Pancreas (tissue), 10 donors: ENCODE measurements around the gene DCLK2. TPM values are rescaled to one million over a fixed set of nuclear protein-coding genes. Genes with fewer than 3 reads are reported as not detected.

ENCODE experiments used
- ATAC-seq, 4 donors: fragments of 200-7000 bp; cut with Tn5 transposase; one replicate each; pipeline versions ENCODE4 v1.8.0 to v1.9.1; 2020; ENCODE audit warnings: mild to moderate bottlenecking in 4 of 4, moderate library complexity in 4 of 4
- DNase-seq, 6 donors: peaks; one replicate each; pipeline ENCODE4 v3.0.0-alpha.2; 2020
- FAIRE-seq: peaks from 2 replicates; lab custom pipeline; 2012; peaks lifted over from hg19 to GRCh38; lab: Jason Lieb, UNC
- H3K27ac ChIP-seq, 4 donors: fragments of 200-600 bp; sonication (generic); 1 replicate in 3 of 4; 2 replicates in 1 of 4; pipeline versions ENCODE4 v1.5.0 to v1.8.0; 2020
- H3K27me3 ChIP-seq, 4 donors: fragments of 200-600 bp; one replicate each; pipeline ENCODE4 v1.8.0; 2021
- H3K36me3 ChIP-seq, 3 donors: fragments of 200-600 bp; sonication (generic) in 1 of 3; one replicate each; pipeline versions ENCODE4 v1.5.0 to v1.8.0; 2020 to 2021
- H3K4me1 ChIP-seq, 3 donors: fragments of 200-600 bp; one replicate each; pipeline ENCODE4 v1.8.0; 2021
- H3K4me3 ChIP-seq, 4 donors: fragments of 200-600 bp; sonication (generic) in 2 of 4; one replicate each; pipeline versions ENCODE4 v1.5.0 to v1.8.0; 2020 to 2021
- H3K9me3 ChIP-seq, 4 donors: fragments of 200-600 bp; one replicate each; pipeline ENCODE4 v1.8.0; 2021
- WGBS, 2 donors: extraction: QIAGEN DNeasy Blood & Tissue Kit; methylation state at CpG; one replicate each; pipeline ENCODE4 v1.1.7; 2013; 5-methylcytosine and 5-hydroxymethylcytosine counted together
- intact Hi-C, 3 donors: fragments of 100-400 bp; cut with DNase I; formaldehyde crosslinking; loops; one replicate each; pipeline versions ENCODE4 v1.11.1 to v1.14.2; 2022
- polyA plus RNA-seq, 2 donors: library from polyadenylated mRNA; stranded (reverse); fragments of 200-250 nt; gene quantifications; one replicate each; pipeline ENCODE4 v1.2.3, GENCODE V29; 2013
- total RNA-seq, 6 donors: library from RNA; stranded (reverse); fragmentation: NEBNext Ultra II Directional in 4 of 6; extraction: Animal tissue kit (Norgen Biotek cat#: 25700) in 4 of 6; gene quantifications; one replicate each; pipeline versions ENCODE4 v1.2.1 to v1.2.4, GENCODE V29; 2021 to 2023
- TF ChIP-seq, protein P1 (sequence below), 4 donors: fragments of 200-600 bp; sonication (generic) in 3 of 4; IDR thresholded peaks; one replicate each; pipeline versions ENCODE4 v1.5.0 to v1.8.0; 2021; ENCODE audit warnings: antibody characterized with exemption in 4 of 4
- donor health status: healthy with polysubstance abuse.
- donor health status: DM: no; HTN: no; CAD: no; lungs with moderate emphysema.
- donor health status: DM: no; HTN: no; CAD: no.
- donor health status: control.
- donor health status: control.
- donor health status: Bipolar disorder and iron deficiency.
- donor health status: DM: yes; HTN: yes; CAD: no.
- donor health status: DM: no; HTN: no; CAD: no.
- donor health status: DM: no; HTN: no; CAD: no.
- donor health status: DM: yes; HTN: yes; CAD: no.

DCLK2 gene
- total and polyA plus RNA-seq, 8 donors, result 1.2 to 3.7 (median 1.8) TPM

- Histone ChIP-seq H3K27ac (no peak overlapping the region), H3K4me1 (no peaks in the 10 kb centered on the region), H3K4me3 (no peak overlapping the region), H3K27me3 (no peaks in the 10 kb centered on the region), H3K9me3 (no peaks in the 10 kb centered on the region), H3K36me3 (no peaks in the 10 kb centered on the region)
- ATAC-seq (no peak), DNase-seq (no peak), FAIRE-seq (no peak)
- TF ChIP-seq, protein P1, sequence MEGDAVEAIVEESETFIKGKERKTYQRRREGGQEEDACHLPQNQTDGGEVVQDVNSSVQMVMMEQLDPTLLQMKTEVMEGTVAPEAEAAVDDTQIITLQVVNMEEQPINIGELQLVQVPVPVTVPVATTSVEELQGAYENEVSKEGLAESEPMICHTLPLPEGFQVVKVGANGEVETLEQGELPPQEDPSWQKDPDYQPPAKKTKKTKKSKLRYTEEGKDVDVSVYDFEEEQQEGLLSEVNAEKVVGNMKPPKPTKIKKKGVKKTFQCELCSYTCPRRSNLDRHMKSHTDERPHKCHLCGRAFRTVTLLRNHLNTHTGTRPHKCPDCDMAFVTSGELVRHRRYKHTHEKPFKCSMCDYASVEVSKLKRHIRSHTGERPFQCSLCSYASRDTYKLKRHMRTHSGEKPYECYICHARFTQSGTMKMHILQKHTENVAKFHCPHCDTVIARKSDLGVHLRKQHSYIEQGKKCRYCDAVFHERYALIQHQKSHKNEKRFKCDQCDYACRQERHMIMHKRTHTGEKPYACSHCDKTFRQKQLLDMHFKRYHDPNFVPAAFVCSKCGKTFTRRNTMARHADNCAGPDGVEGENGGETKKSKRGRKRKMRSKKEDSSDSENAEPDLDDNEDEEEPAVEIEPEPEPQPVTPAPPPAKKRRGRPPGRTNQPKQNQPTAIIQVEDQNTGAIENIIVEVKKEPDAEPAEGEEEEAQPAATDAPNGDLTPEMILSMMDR (IDR thresholded peaks at IDR 0.05), result no peak
- 75 to 84% methylated on average over 5 of the region's 5 CpGs for WGBS, 2 donors
- intact Hi-C loops, result no loop called here
These were observed 62.6 kb downstream of the DCLK2 start for GRCh38 chr4:150140774-150141400.

GRCh38 chr4:150141756-150142155 is 63.5 kb downstream of the DCLK2 start:
- WGBS, 2 donors, result 66 to 71% methylated on average over 2 of the region's 2 CpGs
- TF ChIP-seq, protein P1 (IDR thresholded peaks at IDR 0.05), result no peak
- Histone ChIP-seq H3K9me3 (no peaks in the 10 kb centered on the region), H3K27ac (no peak overlapping the region), H3K4me3 (no peak overlapping the region), H3K4me1 (no peaks in the 10 kb centered on the region), H3K36me3 (no peaks in the 10 kb centered on the region), H3K27me3 (no peaks in the 10 kb centered on the region)
- ATAC-seq, result no peak
- DNase-seq, result no peak
- intact Hi-C loops, result no loop called here
- no peak for FAIRE-seq

DNA sequence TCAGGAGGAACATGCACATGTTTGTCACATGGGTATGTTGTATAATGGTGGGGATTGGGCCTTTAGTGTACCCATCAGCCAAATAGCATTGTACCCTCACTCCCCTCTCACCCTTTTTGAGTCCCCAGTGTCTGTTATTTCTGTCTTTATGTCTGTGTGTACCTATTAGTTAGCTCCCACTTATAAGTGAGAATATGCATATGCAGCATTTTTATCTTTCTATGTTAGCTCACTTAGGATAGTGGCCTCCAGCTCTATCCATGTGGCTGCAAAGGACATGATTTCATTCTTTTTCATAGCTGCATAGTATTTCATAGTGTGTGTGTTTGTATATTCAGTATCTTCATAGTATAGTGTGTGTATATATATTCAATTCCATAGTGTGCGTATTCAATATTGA is 64.6 kb downstream of the DCLK2 start:
- WGBS, 2 donors, result 97% methylated on average over 1 of the region's 1 CpG

GRCh38 chr4:150145090-150145945 is 67.1 kb downstream of the DCLK2 start:
- no peaks in the 10 kb centered on the region for H3K27me3 ChIP-seq
- no peak overlapping the region for H3K4me3 ChIP-seq
- WGBS, 2 donors, result 85 to 96% methylated on average over 1 of the region's 1 CpG
- TF ChIP-seq, protein P1 (IDR thresholded peaks at IDR 0.05), result no peak
- ATAC-seq (no peak), DNase-seq (no peak), FAIRE-seq (no peak)
- no peaks in the 10 kb centered on the region for H3K9me3 ChIP-seq
- H3K36me3 ChIP-seq, result no peaks in the 10 kb centered on the region
- H3K4me1 ChIP-seq, result no peaks in the 10 kb centered on the region
- H3K27ac ChIP-seq, result no peak overlapping the region
- intact Hi-C loops, result loop anchor here in 1 of 3 donors (5.0 kb wide), 1 partner anchor 33 kb away; no protein-coding TSS in a partner anchor

More for the DNA sequence above, 64.6 kb downstream of the DCLK2 start:
- Histone ChIP-seq H3K4me3 (no peak overlapping the region), H3K27me3 (no peaks in the 10 kb centered on the region), H3K9me3 (no peaks in the 10 kb centered on the region), H3K4me1 (no peaks in the 10 kb centered on the region), H3K36me3 (no peaks in the 10 kb centered on the region), H3K27ac (no peak overlapping the region)
- ATAC-seq, result no peak
- no peak for DNase-seq
- FAIRE-seq, result no peak
- TF ChIP-seq, protein P1 (IDR thresholded peaks at IDR 0.05), result no peak
- intact Hi-C loops, result no loop called here
